ENCODE results near the gene DCST1. TPM values are rescaled to one million over a fixed set of nuclear protein-coding genes. Genes with fewer than 3 reads are reported as not detected.
A peak's percentile ranks its signal among the peaks of the same experiment; 100 is the strongest.

Gene DCST1
- total and polyA plus RNA-seq, 2 of the 13 experiments (the other 11 are each of a cell fraction or from before 2014, with no cell fraction given), result 0.04 TPM; not detected in 1

GRCh38 chr1:155017041-155017945 lies 16.3 kb upstream of the DCST1 start (continued):
- peak; percentile 67 for TF ChIP-seq ZNF770 (CRISPR knock-in tag; IDR thresholded peaks at IDR 0.05)
- no peak for TF ChIP-seq MEF2D (CRISPR knock-in tag; IDR thresholded peaks at IDR 0.05)
- peak; percentile 48; the same call in 1 of the 2 replicates for TF ChIP-seq ZNF709 (CRISPR knock-in tag; IDR thresholded peaks at IDR 0.05)
- TF ChIP-seq, protein P1, sequence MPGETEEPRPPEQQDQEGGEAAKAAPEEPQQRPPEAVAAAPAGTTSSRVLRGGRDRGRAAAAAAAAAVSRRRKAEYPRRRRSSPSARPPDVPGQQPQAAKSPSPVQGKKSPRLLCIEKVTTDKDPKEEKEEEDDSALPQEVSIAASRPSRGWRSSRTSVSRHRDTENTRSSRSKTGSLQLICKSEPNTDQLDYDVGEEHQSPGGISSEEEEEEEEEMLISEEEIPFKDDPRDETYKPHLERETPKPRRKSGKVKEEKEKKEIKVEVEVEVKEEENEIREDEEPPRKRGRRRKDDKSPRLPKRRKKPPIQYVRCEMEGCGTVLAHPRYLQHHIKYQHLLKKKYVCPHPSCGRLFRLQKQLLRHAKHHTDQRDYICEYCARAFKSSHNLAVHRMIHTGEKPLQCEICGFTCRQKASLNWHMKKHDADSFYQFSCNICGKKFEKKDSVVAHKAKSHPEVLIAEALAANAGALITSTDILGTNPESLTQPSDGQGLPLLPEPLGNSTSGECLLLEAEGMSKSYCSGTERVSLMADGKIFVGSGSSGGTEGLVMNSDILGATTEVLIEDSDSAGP (CRISPR knock-in tag; IDR thresholded peaks at IDR 0.05; ENCODE audit: borderline replicate concordance), result peak; percentile 97
- peak; percentile 88 for TF ChIP-seq FOXC1 (CRISPR knock-in tag; IDR thresholded peaks at IDR 0.05; ENCODE audit: borderline replicate concordance)
- no peak for TF ChIP-seq ZNF577 (CRISPR knock-in tag; IDR thresholded peaks at IDR 0.05; ENCODE audit: borderline replicate concordance, low read depth)
- TF ChIP-seq ZSCAN31 (CRISPR knock-in tag; IDR thresholded peaks at IDR 0.05; ENCODE audit: low read depth), result peak; percentile 90
- no peak for TF ChIP-seq ZNF44 (CRISPR knock-in tag; IDR thresholded peaks at IDR 0.05)
- no peak for TF ChIP-seq KDM6A (CRISPR knock-in tag; IDR thresholded peaks at IDR 0.05; ENCODE audit: low read depth)
- TF ChIP-seq DMAP1 (CRISPR knock-in tag; IDR thresholded peaks at IDR 0.05), result peak; percentile 71
- TF ChIP-seq ZEB1 (IDR thresholded peaks at IDR 0.05; ENCODE audit: insufficient replicate concordance, low read depth), result peak; percentile 85
- TF ChIP-seq, protein P2, sequence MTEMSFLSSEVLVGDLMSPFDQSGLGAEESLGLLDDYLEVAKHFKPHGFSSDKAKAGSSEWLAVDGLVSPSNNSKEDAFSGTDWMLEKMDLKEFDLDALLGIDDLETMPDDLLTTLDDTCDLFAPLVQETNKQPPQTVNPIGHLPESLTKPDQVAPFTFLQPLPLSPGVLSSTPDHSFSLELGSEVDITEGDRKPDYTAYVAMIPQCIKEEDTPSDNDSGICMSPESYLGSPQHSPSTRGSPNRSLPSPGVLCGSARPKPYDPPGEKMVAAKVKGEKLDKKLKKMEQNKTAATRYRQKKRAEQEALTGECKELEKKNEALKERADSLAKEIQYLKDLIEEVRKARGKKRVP (CRISPR knock-in tag; IDR thresholded peaks at IDR 0.05), result peak in 1 of 2 experiments; percentile 72; a peak in 2 of 4 replicates
- TF ChIP-seq ZNF441 (CRISPR knock-in tag; IDR thresholded peaks at IDR 0.05; ENCODE audit: borderline replicate concordance), result 0 out of 2 replicates have a peak, but pooled peaks have one; percentile 9
- TF ChIP-seq HOXA3 (CRISPR knock-in tag; IDR thresholded peaks at IDR 0.05), result peak; percentile 90
- TF ChIP-seq, protein P3, sequence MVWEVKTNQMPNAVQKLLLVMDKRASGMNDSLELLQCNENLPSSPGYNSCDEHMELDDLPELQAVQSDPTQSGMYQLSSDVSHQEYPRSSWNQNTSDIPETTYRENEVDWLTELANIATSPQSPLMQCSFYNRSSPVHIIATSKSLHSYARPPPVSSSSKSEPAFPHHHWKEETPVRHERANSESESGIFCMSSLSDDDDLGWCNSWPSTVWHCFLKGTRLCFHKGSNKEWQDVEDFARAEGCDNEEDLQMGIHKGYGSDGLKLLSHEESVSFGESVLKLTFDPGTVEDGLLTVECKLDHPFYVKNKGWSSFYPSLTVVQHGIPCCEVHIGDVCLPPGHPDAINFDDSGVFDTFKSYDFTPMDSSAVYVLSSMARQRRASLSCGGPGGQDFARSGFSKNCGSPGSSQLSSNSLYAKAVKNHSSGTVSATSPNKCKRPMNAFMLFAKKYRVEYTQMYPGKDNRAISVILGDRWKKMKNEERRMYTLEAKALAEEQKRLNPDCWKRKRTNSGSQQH (CRISPR knock-in tag; IDR thresholded peaks at IDR 0.05; ENCODE audit: low read depth), result 0 out of 2 replicates have a peak, but pooled peaks have one; percentile 57
- 0 out of 2 replicates have a peak, but pooled peaks have one; percentile 36 for TF ChIP-seq AHDC1 (CRISPR knock-in tag; IDR thresholded peaks at IDR 0.05; ENCODE audit: borderline replicate concordance)
